ENCODE results near the gene OGA.

The OGA gene

DNA sequence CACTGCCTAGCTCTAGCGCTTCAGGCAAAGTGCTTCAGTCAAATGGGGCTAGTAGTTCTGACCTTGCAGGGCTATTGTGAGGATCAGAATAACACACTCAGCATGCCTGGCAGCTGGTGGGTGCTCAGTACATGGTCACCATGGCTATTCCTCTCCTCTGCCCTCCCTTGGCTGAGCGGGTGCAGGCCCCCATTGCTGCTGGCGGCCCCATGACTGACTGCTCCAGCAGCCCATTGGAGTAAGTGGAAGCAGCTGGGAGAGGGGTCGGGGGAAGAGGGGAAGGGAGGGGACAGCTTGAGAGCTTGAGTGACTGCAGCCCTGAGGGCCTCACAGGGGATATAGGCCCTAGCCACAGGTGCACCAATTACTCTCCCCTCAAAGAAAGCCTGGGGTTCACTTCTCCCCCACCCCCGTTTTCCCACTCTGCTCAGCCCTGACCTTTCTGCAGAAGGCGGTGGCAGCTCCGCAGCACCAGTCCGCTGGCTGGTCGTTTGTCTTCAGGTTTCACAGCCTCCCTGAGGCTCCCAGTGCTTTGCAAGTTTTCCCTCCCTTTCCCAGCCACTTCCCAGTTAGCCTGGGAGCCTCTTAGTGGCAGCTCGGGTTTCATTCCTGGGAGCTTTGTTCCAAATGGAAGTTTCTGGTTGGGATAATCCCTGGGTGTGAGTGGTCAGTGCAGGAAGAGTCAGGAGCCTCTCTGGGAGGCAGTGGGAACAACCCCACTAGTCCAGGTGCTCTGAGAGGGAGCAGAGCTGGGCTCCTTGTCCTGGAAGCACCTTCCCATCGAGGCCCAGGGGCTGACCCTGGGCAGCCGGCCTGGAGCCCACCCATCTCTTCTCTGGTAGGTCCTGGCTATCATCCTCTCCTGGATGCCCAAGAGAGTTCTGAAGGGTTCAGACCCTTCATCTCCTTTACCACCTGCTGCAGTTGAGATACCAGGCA, 58.7 kb downstream of the OGA start:
- no peak for DNase-seq (ENCODE audit: low spot score)

GRCh38 chr10:101758858-101759257, 59.4 kb downstream of the OGA start:
- DNase-seq (ENCODE audit: low spot score), result no peak

- no peak for DNase-seq (ENCODE audit: low spot score)
These were observed 66.0 kb downstream of the OGA start for GRCh38 chr10:101752241-101752640.

DNA sequence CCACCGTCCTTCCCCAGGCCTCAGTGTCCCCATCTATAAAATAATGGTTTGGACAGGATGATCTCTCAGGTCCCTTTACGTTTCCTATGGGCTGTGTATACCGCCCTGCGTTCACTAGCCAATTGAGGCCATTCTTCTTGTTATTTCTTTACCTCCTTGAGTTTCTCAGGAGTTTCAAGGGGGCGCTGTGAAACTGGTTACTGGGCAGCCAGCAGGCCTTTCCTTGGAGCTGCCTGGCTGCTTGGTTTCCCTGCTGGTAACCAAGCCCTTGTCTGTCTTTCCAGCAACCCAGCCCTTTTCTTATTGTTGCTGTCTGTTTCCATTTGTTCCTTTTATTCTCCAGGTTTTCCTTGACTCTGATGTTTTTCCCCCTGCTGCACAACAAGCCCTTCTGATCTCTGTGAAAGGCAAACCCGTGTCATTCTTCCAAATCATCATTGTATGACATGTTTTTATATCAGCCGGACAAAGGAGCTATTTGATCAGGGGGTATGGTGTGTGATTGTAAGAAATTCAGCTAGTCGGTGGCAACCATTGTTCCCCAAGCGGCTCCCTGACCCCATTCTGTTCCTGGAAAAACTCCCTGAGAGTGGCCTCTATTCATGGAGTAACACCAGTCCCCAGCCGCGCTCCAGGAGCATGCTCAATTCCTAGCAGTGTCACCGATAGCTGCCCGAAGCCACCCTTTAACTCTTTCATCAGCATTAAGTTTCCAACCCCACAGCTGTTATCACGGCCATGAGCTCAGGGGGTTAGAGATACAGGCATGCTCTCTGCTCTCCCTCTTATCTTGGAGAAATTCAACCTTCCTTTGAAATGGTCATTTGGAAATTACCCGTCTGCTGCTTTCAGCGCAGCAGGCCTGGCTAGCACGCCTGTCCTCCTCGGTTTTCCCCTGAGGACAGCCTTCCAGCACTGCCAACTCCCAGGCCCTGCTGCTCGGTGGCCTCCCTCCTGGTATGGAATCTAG, 68.9 kb downstream of the OGA start:
- no peak for DNase-seq (ENCODE audit: low spot score)

DNA sequence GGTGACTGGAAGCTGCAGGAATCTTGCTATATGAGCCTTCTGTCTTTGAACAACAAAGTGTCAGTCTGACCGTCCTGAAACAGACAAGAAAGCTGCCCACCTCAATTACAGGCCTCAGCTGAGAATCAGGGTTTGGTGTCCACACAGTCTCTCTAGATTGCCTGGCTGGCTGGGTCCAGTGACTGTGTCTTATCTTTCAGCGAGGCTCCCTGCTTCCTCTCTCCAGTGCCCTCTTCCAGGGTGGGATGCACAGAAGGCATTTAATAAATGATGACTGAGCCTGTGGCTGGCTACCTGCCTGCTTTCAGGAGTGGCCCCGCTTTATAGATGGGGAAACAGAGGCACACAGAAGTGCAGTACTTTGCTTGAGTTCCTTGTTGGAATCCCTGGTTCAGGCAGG, 69.7 kb downstream of the OGA start:
- DNase-seq (ENCODE audit: low spot score), result no peak

- no peak for DNase-seq (ENCODE audit: low spot score)
These were observed 73.1 kb downstream of the OGA start for GRCh38 chr10:101745074-101745696.

DNA sequence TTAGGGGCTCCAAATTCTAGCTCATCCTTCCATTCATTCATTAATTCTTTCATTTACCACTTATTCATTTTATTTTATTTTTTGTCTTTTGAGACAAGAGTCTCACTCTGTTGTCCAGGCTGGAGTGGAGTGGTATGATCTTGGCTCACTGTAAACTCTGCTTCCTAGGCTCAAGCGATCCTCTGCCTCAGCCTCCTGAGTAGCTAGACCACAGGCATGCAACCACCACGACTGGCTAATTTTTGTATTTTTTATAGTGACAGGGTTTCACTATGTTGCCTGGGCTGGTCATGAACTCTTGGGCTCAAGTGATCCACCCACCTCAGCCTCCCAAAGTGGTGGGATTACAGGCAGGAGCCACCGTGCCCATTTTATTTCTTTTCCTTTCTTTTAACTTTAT, 74.0 kb downstream of the OGA start:
- no peak for DNase-seq (ENCODE audit: low spot score)

- no peak for DNase-seq (ENCODE audit: low spot score)
These were observed 76.3 kb downstream of the OGA start for GRCh38 chr10:101741938-101742337.

GRCh38 chr10:101736666-101737065, 81.6 kb downstream of the OGA start:
- DNase-seq (ENCODE audit: low spot score), result no peak

Data from putamen (tissue), 1 donor.